Sigmoid colon (tissue), 7 donors: ENCODE results near the gene DYSF. TPM values are rescaled to one million over a fixed set of nuclear protein-coding genes. Genes with fewer than 3 reads are reported as not detected.
A peak's percentile ranks its signal among the peaks of the same experiment; 100 is the strongest.

Source experiments
- DNase-seq: peaks from one replicate; pipeline ENCODE4 v3.0.0-alpha.2; 2019
- H3K27ac ChIP-seq, 4 donors: fragments of 200-600 bp; sonication (generic); one replicate each; pipeline ENCODE4 v1.5.1; 2016 to 2019; ENCODE audit warnings: mild to moderate bottlenecking in 1 of 4
- H3K27me3 ChIP-seq, 3 donors: fragments of 200-600 bp; sonication (generic); one replicate each; pipeline ENCODE4 v1.5.1; 2019; ENCODE audit warnings: mild to moderate bottlenecking in 1 of 3
- H3K36me3 ChIP-seq, 4 donors: fragments of 200-600 bp; sonication (generic); one replicate each; pipeline ENCODE4 v1.5.1; 2016 to 2019
- H3K4me1 ChIP-seq, 4 donors: fragments of 200-600 bp; sonication (generic); one replicate each; pipeline ENCODE4 v1.5.1; 2017 to 2019
- H3K4me3 ChIP-seq, 4 donors: fragments of 200-600 bp; sonication (generic); one replicate each; pipeline ENCODE4 v1.5.1; 2017 to 2019; ENCODE audit warnings: mild to moderate bottlenecking in 2 of 4, moderate library complexity in 1 of 4
- H3K9me3 ChIP-seq, 4 donors: fragments of 200-600 bp in 3 of 4; sonication (generic) in 3 of 4; one replicate each; pipeline versions ENCODE4 v1.5.1 to v1.6.1; 2013 to 2019
- EP300 ChIP-seq, 4 donors: sonication (generic); formaldehyde crosslinking; IDR thresholded peaks; one replicate each; pipeline ENCODE4 v1.6.1; 2017; ENCODE audit warnings: antibody characterized with exemption in 4 of 4
- POLR2A ChIP-seq, 2 donors: fragments of 450-650 bp; IDR thresholded peaks; one replicate each; pipeline ENCODE4 v1.6.1; 2016; ENCODE audit warnings: antibody characterized with exemption in 2 of 2, mild to moderate bottlenecking in 2 of 2, moderate library complexity in 2 of 2
- POLR2AphosphoS5 ChIP-seq, 4 donors: sonication (generic); formaldehyde crosslinking; IDR thresholded peaks; one replicate each; pipeline ENCODE4 v1.6.1; 2017; ENCODE audit warnings: antibody characterized with exemption in 4 of 4
- WGBS, 2 donors: extraction: QIAGEN DNeasy Blood & Tissue Kit; methylation state at CpG; one replicate each; pipeline ENCODE4 v1.1.7; 2013; 5-methylcytosine and 5-hydroxymethylcytosine counted together
- intact Hi-C: fragments of 100-400 bp; cut with DNase I; formaldehyde crosslinking; loops from one replicate; pipeline ENCODE4 v1.15.1; 2023
- polyA plus RNA-seq, 3 donors: library from polyadenylated mRNA; stranded (reverse); fragments of 200-250 nt; gene quantifications; one replicate each; pipeline ENCODE4 v1.2.3, GENCODE V29; 2013
- total RNA-seq, 4 donors: library from RNA; depleted of rRNA; stranded (reverse); fragments of >200 nt; gene quantifications; one replicate each; pipeline ENCODE4 v1.1.0, GENCODE V29; 2016
- TF ChIP-seq, protein P1 (sequence below), 4 experiments: fragments of 450-650 bp in 3 of 4; fragments of 200-600 bp in 1 of 4; IDR thresholded peaks; one replicate each; pipeline ENCODE4 v1.5.1; 2016 to 2019; ENCODE audit warnings: antibody characterized with exemption in 4 of 4, mild to moderate bottlenecking in 3 of 4, moderate library complexity in 2 of 4
- donor health status: healthy with polysubstance abuse.
- donor health status: Bipolar disorder and iron deficiency.
- donor health status: healthy.

The DYSF gene
- total and polyA plus RNA-seq, 7 donors: 1.6 to 49.6 (median 12.5) TPM

DNA sequence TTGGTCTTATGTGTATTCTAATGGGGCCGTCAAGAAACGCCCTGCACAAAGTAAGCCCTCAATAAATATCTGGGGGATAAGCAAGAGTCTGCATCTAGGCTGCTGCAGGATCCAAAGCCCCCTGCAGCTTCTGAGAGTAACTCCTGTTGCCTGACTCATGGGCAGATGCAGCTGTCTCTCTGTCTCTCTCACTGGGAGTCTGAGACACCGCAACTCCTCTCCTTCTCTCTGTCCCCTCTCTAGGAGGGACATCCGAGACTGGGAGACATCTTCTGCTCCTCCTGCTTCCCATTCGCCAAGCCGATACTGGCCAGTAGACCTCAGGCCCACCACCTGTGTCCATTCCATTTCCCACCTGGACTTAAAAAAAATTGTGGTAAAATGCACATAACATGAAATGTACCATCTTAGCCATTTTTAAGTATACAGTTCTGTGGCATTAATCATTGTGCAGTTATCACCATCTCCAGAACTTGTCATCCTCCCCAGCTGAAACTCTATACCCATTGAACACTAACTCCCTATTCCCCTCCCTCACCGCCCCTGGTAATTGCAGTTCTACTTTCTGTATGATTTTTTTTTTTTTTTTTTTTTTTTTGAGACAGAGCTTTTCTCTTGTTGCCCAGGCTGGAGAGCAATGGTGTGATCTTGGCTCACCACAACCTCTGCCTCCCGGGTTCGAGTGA, 20.1 kb downstream of the DYSF start:
- no peaks in the 10 kb centered on the region for H3K9me3 ChIP-seq
- peak; percentile 30 for DNase-seq
- WGBS, 2 donors: 91% methylated on average over 9 of the region's 9 CpGs
- no peak overlapping the region for H3K4me3 ChIP-seq
- peaks cover 0 to 17% (median 3%) of the 10 kb centered on the region in 4 donors for H3K4me1 ChIP-seq
- TF ChIP-seq POLR2A (IDR thresholded peaks at IDR 0.05): no peak
- TF ChIP-seq, protein P1, sequence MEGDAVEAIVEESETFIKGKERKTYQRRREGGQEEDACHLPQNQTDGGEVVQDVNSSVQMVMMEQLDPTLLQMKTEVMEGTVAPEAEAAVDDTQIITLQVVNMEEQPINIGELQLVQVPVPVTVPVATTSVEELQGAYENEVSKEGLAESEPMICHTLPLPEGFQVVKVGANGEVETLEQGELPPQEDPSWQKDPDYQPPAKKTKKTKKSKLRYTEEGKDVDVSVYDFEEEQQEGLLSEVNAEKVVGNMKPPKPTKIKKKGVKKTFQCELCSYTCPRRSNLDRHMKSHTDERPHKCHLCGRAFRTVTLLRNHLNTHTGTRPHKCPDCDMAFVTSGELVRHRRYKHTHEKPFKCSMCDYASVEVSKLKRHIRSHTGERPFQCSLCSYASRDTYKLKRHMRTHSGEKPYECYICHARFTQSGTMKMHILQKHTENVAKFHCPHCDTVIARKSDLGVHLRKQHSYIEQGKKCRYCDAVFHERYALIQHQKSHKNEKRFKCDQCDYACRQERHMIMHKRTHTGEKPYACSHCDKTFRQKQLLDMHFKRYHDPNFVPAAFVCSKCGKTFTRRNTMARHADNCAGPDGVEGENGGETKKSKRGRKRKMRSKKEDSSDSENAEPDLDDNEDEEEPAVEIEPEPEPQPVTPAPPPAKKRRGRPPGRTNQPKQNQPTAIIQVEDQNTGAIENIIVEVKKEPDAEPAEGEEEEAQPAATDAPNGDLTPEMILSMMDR (IDR thresholded peaks at IDR 0.05): no peak
- TF ChIP-seq EP300 (IDR thresholded peaks at IDR 0.05): no peak
- TF ChIP-seq POLR2AphosphoS5 (IDR thresholded peaks at IDR 0.05): no peak
- H3K36me3 ChIP-seq: no peaks in the 10 kb centered on the region
- H3K27ac ChIP-seq: no peak overlapping the region
- intact Hi-C loops: no loop called here
- H3K27me3 ChIP-seq: no peaks in the 10 kb centered on the region

GRCh38 chr2:71474116-71474743, 20.9 kb downstream of the DYSF start:
- Histone ChIP-seq H3K27ac (peak overlapping the region in 2 of 4 donors; percentile 6 to 34), H3K9me3 (no peaks in the 10 kb centered on the region), H3K27me3 (no peaks in the 10 kb centered on the region), H3K36me3 (no peaks in the 10 kb centered on the region), H3K4me1 (peaks cover 0 to 12% (median 2%) of the 10 kb centered on the region in 4 donors), H3K4me3 (no peak overlapping the region)
- 85 to 91% methylated on average over 5 of the region's 5 CpGs for WGBS, 2 donors
- no peak for DNase-seq
- TF ChIP-seq POLR2AphosphoS5 (IDR thresholded peaks at IDR 0.05): no peak
- intact Hi-C loops: no loop called here

DNA sequence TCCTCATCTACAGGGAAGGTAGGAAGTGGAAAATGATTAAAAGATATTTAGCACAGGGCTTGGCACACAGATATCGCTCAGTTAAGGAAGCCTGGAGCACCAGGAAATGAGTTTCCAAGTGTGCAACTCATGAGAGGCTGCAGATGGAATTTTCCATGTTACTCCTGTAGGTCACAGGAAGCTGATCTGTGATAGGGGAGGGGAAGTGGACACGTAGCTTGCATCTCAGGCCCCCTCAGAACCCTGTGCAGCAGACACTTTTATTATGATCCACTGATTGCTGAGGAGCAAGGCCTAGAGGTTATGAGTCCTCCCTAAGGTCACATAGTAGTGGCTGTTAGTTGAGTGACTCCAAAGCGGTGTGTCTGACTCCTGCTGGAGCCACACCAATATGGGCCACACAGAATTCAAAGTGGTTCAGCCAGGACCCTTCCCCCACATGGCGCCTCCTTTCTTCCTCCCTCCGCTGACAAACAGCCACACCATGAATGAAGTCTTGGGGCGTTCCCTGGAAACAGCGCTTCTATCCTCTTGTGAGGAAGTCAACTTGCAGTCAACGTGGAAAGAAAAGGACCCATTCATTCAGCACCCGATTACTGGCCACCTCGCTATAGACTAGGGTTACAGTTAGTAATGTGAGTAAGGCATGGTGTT, 21.5 kb downstream of the DYSF start:
- DNase-seq: peak; percentile 42
- H3K4me1 ChIP-seq: peaks cover 0 to 9% (median 0%) of the 10 kb centered on the region in 4 donors
- no peaks in the 10 kb centered on the region for H3K9me3 ChIP-seq
- no peaks in the 10 kb centered on the region for H3K27me3 ChIP-seq
- H3K4me3 ChIP-seq: no peak overlapping the region
- H3K27ac ChIP-seq: peak overlapping the region in 2 of 4 donors; percentile 6 to 34
- intact Hi-C loops: no loop called here
- no peaks in the 10 kb centered on the region for H3K36me3 ChIP-seq
- TF ChIP-seq, protein P1 (IDR thresholded peaks at IDR 0.05): no peak
- TF ChIP-seq EP300 (IDR thresholded peaks at IDR 0.05) (no peak), POLR2A (IDR thresholded peaks at IDR 0.05) (no peak), POLR2AphosphoS5 (IDR thresholded peaks at IDR 0.05) (no peak)
- WGBS, 2 donors: 87 to 91% methylated on average over 10 of the region's 10 CpGs

GRCh38 chr2:71476495-71476894, 23.1 kb downstream of the DYSF start:
- Histone ChIP-seq H3K4me1 (peaks cover 0 to 1% (median 0%) of the 10 kb centered on the region in 4 donors), H3K27ac (no peak overlapping the region), H3K4me3 (no peak overlapping the region), H3K36me3 (no peaks in the 10 kb centered on the region), H3K9me3 (no peaks in the 10 kb centered on the region), H3K27me3 (no peaks in the 10 kb centered on the region)
- 45 to 60% methylated on average over 1 of the region's 1 CpG for WGBS, 2 donors
- intact Hi-C loops: no loop called here
- TF ChIP-seq POLR2A (IDR thresholded peaks at IDR 0.05) (no peak), EP300 (IDR thresholded peaks at IDR 0.05) (no peak), POLR2AphosphoS5 (IDR thresholded peaks at IDR 0.05) (no peak)
- TF ChIP-seq, protein P1 (IDR thresholded peaks at IDR 0.05): no peak
- no peak for DNase-seq

GRCh38 chr2:71477231-71477691, 23.9 kb downstream of the DYSF start:
- Histone ChIP-seq H3K27ac (no peak overlapping the region), H3K27me3 (no peaks in the 10 kb centered on the region), H3K4me1 (no peaks in the 10 kb centered on the region), H3K9me3 (no peaks in the 10 kb centered on the region), H3K4me3 (no peak overlapping the region), H3K36me3 (peaks cover 0 to 7% (median 3%) of the 10 kb centered on the region in 4 donors)
- 76 to 84% methylated on average over 6 of the region's 6 CpGs for WGBS, 2 donors
- DNase-seq: peak; percentile 50
- intact Hi-C loops: no loop called here
- TF ChIP-seq POLR2A (IDR thresholded peaks at IDR 0.05) (no peak), POLR2AphosphoS5 (IDR thresholded peaks at IDR 0.05) (no peak), EP300 (IDR thresholded peaks at IDR 0.05) (no peak)
- TF ChIP-seq, protein P1 (IDR thresholded peaks at IDR 0.05): no peak
